Jurkat, Clone E6-1 (cell line): ENCODE results near the gene MSRB1.
"Not testable (repeated sequence)": the region's sequence is repeated elsewhere in the genome, so short reads cannot be mapped to it uniquely, and the experiment has no call there.

ENCODE experiments used
- DNase-seq: peaks from one replicate; pipeline ENCODE4 v3.0.0-alpha.2; 2011; ENCODE audit warnings: low read depth, low spot score
- H3K4me3 ChIP-seq: 2 replicates; pipeline ENCODE4 v1.5.1; 2011; ENCODE audit warnings: mild to moderate bottlenecking, low read length, control low read depth, moderate library complexity

The MSRB1 gene

DNA sequence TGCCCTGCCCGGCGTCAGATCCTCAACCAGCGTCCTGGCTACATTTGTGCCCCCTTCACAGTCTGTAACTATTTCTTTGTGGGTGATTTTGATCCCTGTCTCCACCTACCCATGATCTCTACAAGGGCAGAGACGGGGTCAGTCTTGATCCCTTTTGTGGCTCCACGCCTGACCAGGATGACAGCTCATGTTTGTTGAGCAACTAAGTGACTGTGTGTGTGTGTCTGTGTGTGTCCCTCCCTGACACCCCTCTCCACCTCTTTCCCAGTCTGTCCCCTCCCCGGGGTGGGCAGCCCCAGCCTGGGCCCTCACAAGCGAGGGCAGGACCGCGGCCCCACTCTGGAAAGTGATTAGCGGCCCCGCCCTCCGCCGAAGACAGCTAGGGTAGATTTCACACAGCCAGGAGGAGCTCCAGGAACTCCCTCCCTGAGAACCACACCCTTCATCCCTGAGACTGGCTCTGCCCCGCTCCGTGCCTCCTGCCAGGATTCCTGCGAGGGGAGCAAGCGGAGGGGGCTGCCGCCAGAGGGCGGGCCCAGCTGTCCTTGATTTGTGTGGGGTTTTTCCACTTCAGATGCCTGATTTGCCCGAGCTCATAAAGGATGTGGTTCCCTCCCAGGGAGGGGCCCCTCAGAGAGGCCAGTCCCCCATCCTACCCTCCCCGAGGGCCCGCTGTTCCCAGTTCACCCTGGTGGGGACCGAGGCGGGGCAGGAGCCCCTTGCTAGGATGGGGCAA, 19.5 kb downstream of the MSRB1 start:
- DNase-seq, result no peak
- H3K4me3 ChIP-seq, result no peak overlapping the region

DNA sequence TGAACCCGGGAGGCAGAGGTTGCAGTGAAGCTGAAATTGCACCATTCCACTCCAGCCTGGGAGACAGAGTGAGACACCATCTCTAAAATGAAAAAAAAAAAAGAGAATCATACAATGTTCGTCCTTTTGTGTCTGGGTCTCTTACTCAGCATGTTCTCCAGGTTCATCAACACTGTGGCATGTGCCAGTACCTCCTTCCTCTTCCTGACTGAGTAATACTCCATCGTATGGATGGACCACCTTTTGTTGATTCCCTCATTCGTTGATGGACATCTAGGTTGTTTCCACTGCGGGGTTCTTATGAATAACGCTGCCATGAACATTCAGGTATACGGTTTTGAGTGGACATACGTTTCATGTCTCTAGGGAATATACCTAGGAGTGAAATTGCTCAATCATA, 20.6 kb downstream of the MSRB1 start:
- DNase-seq, result no peak
- no peak overlapping the region for H3K4me3 ChIP-seq

- no peak for DNase-seq
- no peak overlapping the region for H3K4me3 ChIP-seq
Observed at GRCh38 chr16:1920727-1921171, 22.2 kb downstream of the MSRB1 start.

DNA sequence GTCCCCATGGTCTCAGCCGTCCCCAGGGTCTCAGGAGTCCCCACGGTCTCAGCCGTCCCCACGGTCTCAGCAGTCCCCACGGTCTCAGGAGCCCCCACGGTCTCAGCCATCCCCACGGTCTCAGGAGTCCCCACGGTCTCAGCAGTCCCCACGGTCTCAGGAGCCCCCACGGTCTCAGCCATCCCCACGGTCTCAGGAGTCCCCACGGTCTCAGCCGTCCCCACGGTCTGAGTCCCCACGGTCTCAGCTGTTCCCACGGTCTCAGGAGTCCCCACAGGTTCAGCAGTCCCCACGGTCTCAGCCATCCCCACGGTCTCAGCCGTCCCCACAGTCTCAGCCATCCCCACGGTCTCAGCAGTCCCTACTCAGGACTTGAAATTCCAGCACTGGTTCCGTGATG, 22.9 kb downstream of the MSRB1 start:
- DNase-seq, H3K4me3 ChIP-seq: not testable (repeated sequence)

DNA sequence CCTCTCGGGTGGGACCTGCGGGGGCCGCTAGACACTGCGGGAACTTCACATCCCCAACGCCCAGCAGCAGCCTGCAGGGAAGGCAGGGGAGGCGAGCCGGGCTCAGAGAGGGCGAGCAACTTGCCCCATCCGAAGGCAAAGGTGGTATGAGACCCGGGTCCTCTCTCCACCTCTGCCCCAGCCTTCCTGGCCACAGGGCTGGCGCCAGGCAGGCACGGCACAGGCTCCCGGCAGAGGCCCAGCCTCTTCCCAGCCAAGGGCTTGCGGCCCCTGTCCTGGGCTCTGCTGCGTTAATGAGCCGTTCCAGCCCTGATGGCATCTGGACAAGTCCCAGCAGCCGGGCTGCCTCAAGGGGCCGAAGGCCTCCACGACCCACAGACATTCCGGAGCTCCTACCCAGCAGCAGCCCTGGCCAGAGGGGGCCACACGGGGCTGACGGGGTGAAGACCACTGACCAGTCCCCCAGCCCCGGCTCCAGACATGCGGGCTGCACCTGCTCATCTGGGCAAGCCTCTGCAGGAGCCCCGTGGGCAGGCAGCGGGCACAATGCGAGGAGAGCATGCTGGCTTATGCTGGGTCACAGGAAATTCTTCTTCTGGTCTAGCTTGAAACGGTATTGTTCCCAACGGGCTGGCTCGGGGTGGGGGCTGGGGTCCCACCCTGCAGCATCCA, 23.5 kb downstream of the MSRB1 start:
- DNase-seq, result no peak
- no peak overlapping the region for H3K4me3 ChIP-seq

- no peak for DNase-seq
- no peak within 1 kb of the TSS for H3K4me3 ChIP-seq
Observed at GRCh38 chr16:1918351-1919326, 24.4 kb downstream of the MSRB1 start, which contains the start of gene HS3ST6. HS3ST6 (minus strand) TSS chr16:1918415; CDS start chr16:1918323, 92 bp downstream.

GRCh38 chr16:1917665-1918350, 25.2 kb downstream of the MSRB1 start:
- DNase-seq, result no peak
- no peak overlapping the region for H3K4me3 ChIP-seq

DNA sequence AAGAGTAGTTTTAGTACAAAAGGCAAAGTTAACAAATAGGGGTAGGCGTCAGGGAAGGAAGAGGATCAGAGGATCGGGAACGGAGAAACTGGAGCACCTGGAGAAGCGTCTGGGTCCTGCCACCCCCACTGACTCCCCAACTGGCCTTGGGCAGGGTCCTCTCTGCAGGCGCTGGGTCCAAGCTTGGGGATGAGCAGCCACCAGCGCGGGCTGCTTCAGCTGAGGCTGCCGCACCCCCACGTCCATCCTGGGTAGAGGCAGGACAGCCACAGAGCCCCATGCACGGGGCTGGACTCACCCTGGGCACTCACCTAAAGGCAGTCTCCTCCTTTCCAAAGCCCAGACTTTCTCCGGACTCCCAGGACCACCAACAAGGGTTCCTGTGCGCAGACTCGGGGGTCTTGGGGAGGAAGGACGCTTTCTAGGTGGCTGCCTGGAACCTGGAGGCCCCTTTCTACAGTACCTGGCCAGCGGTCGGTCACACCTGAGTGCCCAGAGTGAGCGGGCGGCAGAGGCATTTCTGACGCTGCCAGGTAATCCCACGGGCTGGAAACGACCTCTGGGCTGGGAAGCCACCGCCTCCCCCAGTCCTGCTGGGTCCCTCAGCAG, 25.8 kb downstream of the MSRB1 start:
- H3K4me3 ChIP-seq, result no peak overlapping the region
- no peak for DNase-seq

- no peak overlapping the region for H3K4me3 ChIP-seq
- DNase-seq, result no peak
Observed at GRCh38 chr16:1916640-1916990, 26.4 kb downstream of the MSRB1 start.

DNA sequence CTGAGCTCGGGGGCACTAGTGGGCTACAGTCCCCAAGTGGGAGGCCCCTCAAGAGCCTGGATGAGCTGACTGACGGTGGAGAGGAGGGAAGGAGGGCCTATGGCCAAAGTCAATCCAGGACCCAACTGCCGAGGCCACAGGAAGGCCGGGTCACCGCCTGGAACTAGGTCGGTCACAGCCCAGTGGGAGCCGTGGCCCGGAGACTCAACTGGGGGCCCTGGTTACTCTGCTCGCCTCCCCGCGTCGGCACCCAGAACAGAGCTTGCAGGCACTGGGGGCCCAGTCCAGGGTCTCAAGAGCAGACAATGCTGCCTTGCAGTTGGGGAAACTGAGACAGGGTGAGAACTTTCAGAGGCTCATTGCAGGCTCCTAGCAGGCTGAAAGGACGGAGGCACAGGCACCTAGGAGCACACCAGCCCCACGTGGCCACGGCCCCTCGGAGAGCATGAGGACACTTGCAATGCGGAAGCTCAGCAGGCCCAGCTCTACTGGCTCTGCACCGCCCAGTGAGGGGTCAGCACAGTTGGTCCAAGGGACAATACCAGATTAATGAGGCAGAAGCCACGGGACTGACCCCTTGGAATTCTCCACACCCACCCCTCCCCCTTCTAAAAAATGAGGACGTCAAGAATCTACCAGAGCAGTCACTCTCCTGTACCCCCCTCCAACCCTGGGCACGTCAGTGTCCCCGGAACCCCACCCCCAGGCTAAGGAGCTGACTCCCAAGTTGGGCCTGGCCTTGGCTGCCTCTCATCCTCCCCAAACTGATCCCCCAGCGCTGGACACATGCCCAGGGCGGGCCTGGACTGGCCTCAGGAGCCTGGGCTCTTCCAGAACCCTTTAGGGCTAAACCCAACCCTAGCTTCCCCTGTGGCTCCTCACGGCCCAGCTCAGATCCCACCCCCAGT, 27.0 kb downstream of the MSRB1 start:
- no peak overlapping the region for H3K4me3 ChIP-seq
- no peak for DNase-seq

- DNase-seq, result no peak
- H3K4me3 ChIP-seq, result no peak overlapping the region
Observed at GRCh38 chr16:1914988-1915387, 28.0 kb downstream of the MSRB1 start.

DNA sequence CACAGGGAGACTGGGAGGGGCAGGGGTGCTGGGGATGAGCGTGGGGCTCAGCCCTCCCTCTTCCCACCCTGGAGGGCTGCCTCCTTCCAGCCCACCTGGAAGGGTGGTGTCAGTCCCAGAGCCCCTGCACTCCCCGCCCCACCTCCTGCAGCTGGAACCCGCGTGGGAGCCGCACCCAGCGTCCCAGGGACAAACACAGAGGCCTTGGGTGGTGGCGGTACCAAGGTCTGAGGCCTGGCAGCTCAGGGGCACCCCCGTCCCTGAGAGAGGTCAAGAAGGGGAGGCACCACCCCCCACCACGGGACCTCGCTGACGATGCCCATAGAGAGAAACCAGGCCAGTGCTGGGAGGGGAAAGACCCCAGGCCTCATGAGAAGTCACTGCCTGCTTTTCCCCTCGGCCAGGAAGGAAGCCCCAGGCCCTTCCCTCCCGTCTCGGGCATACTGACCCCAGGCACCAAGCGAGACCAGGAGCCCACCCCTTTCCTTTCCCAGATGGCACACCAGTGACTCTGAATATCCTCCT, 28.9 kb downstream of the MSRB1 start:
- no peak for DNase-seq

DNA sequence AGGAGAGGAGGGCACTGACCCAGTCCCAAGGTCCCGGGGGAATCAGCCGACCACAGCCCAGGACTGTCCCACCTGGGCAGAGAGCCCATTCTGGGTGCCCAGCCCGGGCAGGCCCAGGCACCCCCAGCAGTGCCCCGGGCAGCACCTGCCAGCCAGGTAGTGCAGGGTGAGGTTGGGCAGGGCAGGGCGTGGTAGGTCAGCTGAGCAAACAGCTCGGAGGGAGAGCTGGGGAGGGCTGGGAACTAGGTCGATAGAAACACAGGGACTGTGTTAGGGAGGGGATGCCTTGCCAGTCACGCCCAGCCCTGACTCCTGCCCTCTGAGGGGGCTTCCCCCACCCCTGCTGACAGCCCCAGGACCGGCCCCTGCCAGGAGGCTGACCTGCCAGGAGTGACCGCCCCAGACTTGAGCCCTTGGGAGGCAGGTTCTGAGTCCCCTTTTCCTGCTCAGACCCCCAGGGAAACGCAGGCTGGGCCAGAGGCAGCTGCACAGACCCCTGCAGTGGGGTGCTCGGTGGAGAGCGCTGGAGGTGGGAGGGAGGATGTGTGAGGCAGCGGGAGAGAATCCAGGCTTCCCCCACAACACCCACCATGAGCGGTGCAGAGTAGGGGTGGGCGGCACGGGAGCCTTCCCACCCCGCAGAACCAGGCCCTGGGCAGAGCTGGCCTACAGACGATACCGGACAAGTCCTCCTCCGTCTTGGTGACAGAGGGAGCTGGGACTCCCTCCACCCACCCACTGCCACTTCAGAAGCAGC, 29.5 kb downstream of the MSRB1 start:
- no peak for DNase-seq
- H3K4me3 ChIP-seq, result no peak overlapping the region

More for the DNA sequence above, 28.9 kb downstream of the MSRB1 start:
- H3K4me3 ChIP-seq, result no peak overlapping the region

DNA sequence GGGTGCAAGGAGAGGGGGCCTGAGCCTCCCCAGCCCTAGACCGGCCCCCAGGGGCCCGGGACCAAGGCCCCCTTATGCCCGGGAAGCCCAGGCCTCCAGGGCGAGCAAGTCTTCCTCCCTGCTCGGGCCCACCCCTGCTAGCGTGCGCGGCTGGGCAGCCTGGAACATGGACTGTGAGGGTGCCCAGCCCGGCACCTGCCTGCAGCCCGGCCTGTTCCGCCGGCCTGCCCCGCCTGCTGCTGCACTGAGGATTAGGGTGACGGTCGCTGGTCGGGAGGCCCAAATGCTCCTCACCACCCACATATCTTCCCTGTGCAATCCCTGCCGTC, 30.8 kb downstream of the MSRB1 start:
- DNase-seq, result no peak
- H3K4me3 ChIP-seq, result no peak overlapping the region

- DNase-seq, result no peak
- H3K4me3 ChIP-seq, result no peak overlapping the region
Observed at GRCh38 chr16:1911467-1912214, 31.4 kb downstream of the MSRB1 start.

DNA sequence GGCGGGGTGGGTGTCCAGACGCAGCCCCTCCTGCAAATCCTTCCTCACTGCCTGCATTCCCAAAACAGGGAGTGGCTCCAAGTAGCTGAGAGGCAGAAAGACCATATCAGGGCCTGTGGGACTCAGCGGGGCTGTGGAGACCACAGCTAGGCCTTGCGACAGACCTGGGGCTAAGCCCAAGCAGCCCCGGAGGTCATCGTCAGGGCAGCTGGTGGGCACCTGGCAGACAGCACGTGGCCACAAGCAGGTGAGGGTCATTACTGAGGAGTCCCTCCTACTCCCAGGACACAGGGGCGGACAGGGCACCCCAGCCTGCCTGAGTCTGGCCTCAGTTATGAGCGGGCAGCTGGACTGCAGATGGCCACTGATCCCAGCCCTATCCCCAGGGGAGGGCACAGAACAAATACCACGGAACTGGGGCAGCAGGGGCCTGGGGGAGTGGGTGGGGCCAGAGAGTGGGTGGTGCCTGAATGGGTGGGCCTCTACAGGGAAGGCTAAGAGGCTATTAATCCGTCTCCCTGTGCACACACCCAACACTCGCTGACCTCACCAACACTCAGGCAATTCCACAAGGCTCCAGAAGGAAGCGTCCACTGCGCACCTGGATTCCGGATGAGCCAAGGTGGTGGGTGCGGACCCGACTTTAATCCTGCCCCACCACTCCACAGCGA, 33.3 kb downstream of the MSRB1 start:
- H3K4me3 ChIP-seq, result no peak overlapping the region
- DNase-seq, result no peak
